DMS79 treated with DMSO at 0.1 percent for 48 hours (cell line): Measurements from ENCODE around the gene CLDN15.
"Not testable (repeated sequence)": the region's sequence is repeated elsewhere in the genome, so short reads cannot be mapped to it uniquely, and the experiment has no call there.

Source experiments
- DNase-seq: peaks from one replicate; lab custom pipeline; 2025; lab: John Stamatoyannopoulos, UW

Gene CLDN15

GRCh38 chr7:101222275-101222830 is 15.2 kb downstream of the CLDN15 start:
- DNase-seq: no peak

- DNase-seq: no peak
Observed at GRCh38 chr7:101220295-101220694, 17.3 kb downstream of the CLDN15 start.

DNA sequence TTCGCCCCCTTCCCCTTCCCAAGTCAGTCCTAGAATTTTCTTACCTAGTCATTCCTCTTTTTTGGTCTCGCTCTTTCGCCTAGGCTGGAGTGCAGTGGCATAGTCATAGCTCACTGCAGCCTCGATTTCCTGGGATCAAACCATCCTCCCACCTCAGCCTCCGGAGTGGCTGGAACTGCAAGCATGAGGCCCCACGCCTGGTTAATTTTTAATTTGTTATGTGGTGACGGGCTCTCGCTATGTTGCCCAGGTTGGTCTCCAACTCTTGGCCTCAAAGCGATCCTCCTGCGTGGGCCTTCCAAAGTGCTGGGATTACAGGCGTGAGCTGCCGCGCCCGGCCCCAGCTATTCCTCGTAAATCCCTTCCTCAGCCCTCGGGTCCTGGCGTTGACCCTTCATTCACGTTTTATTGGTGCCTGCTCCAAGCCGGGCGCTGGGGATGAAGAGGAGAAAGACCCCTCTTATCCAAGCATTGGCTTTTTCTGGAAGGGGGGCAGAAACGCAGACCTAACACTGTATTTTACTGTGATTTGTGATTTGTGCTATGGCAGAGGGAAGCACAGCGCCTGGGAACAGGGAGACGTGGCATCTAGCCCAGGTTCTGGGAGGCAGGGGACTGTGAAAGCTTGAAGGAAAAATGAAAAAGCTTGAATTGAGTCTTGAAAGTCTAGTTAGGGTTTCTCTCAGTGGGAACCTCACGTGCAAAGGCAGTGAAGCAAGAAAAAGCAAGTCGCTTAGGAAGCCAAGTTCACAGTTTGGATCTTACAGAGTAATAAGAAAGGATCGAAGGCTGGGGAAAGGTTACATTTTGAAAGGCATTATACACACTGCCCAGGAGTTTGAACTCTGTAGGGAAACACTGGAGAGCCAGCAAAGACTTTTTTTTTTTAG is 19.1 kb downstream of the CLDN15 start:
- no peak for DNase-seq

- peak; percentile 98 for DNase-seq
Observed at GRCh38 chr7:101217388-101218235, 20.0 kb downstream of the CLDN15 start, which contains the start of the genes PLOD3 and ZNHIT1. TSS of gene PLOD3 (minus strand) at chr7:101217581. CDS start at chr7:101217274, 307 bp downstream. TSS of gene ZNHIT1 (plus strand) at chr7:101218165. CDS start at chr7:101218196, 31 bp downstream.

GRCh38 chr7:101216860-101217387 is 20.7 kb downstream of the CLDN15 start:
- no peak for DNase-seq

DNA sequence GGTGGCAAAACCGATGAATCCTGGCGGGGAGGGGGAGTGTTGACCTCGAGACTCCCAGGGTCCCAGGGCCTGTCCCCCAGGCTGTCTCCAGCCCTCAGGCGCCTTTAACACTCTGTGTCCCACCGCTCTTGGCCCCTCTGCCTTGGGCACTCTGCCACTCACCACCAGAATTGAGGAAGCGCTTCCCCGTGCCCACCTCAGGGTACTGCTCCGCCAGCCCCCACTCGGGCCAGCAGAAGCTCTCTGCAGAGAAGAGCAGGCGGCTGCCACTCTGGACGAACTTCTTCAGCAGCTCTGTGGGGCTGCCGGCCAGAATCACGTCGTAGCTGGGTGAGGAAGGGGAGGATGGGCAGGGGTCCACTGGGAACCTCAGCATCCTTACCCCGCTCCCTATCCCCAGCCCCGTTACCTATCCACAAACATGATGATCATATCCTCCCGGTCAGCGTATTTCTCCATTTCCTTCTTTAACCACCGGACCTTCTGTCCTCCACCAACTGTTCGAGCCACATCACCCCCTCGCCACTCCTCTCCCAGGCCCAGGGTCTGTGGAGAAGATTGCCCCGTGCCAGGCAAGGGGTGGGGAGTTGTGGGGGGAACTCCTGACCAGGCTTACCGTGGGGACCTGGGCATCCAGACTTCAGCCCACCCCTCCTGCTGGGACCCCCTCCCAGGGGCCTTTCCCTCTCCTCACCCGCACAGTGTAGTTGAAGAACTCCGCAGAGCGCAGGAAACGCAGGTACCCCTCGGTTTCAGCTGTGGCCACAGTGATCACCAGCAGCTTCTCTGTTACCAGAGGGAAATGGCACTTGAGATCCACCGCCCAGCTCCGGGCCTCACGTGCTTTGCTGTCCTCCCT is 21.4 kb downstream of the CLDN15 start:
- DNase-seq: peak; percentile 37

DNA sequence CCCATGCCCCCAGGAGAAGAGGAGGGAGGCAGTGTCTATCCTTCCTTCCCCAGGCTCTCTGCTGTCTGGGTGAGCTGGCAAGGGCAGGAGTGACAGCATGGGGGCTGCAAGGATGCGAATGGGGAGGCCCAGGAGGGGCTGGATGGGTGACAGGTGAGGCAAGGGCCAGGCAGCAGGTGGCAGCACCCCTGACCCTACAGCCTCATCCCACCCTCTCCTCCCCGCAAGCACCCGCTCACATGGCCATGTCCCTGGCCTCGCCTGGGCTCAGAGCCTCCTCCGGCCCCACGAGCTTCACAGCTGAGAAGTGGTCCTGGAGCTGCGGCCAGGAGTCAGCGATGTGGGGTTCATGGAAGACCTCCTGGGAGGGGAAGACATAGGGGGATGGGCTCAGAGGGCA is 25.6 kb downstream of the CLDN15 start:
- no peak for DNase-seq

GRCh38 chr7:101211501-101211900 is 26.1 kb downstream of the CLDN15 start:
- no peak for DNase-seq

- no peak for DNase-seq
Observed at GRCh38 chr7:101210143-101210542, 27.5 kb downstream of the CLDN15 start.

GRCh38 chr7:101208794-101209193 is 28.8 kb downstream of the CLDN15 start:
- no peak for DNase-seq

DNA sequence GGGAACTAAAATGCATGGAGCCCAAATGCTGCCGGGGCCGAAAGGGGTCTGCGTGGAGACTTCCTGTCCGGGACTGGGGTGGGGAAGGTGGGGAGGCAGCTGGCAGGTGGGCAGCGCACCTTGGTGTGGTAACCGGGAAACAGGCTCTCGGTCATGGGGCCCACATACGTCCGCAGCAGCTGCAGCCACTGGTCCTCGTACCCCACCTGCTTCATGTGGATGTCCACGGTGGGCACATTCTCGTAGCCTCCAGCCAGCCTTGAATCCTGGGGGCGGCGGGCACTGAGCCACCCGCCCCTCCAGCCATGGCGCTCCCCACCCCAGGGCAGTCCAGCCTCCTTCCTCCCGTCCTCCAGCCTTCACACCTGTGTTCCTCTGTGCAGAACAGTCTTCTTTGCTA is 30.1 kb downstream of the CLDN15 start:
- no peak for DNase-seq

- DNase-seq: no peak
Observed at GRCh38 chr7:101206665-101207042, 30.9 kb downstream of the CLDN15 start.

DNA sequence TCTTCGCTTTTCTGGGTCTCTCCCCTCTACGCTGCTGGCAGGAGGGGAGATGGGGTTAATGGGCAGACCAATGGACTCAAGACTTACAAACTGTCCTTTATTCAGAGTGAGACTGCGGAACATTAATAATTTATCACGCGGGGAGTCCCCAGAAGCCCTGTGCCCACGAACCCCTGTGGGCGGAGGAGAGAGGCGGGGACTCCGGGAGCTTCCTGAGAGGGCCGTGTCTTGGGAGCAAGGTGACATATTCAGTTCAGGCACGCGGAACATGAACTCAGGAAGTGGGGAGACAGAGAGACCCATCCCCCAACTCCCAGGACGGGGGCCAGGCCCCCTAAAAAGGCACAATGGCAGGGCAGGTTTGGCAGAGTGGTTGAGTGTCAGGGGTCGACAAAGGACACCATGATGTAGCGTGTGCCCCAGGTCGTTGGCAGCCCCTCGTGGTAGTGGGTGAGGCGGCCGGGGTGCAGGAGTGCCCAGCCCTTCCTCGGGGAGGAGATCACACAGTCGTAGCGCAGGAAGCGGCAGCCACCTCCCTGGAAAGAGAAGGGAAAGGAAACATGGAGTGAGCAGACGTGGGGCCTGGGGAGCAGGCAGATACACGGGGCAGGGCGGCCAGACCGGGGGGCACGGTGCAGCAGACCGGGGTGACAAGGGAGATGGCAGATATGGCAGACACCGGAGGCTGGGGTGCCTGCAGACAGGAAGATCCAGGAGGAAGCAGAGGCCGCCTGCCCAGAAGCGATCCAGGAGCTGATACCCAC is 31.5 kb downstream of the CLDN15 start:
- DNase-seq: no peak

DNA sequence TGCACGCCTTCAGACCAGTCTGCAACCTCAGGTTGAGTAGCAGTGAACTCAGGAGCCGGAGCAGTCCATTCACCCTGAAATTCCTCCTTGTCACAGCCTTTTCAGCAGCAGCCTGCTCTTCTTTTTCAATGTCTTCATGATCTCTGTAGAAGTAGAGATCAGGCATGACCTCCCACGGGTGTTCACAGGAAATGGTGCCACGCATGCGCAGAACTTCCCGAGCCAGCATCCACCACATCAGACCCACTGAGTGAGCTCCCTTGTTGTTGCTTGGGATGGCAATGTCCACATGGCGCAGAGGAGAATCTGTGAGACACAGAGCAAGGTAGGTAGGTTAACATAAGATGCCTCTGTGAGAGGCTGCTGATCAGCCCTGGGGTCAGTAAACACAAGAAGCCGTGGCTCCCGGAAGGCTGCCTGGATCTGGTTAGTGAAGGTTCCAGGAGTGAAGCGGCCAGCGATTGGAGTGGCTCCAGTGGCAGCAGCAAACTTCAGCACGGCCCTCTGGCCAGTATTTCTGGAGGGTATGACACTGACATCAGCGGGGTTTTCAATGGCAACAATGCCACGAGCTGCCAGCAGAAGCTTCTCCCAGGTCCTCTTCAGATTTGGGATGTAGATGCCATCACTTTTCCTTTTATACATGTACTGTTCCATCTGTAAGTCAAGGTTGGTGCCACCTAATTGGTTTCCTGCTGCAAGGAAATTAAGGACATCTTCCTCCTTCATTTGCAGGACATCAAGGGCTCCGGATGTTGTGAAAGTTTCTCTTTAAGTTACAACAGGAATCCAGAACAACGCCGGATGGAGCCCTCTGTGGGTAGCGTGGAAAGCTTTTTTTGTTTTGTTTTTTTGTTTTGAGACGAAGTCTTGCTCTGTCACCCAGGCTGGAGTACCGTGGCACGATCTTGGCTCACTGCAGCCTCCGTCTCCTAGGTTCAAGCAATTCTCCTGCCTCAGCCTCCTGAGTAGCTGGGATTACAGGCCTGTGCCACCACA is 33.6 kb downstream of the CLDN15 start:
- not testable (repeated sequence) for DNase-seq

- no peak for DNase-seq
Observed at GRCh38 chr7:101202603-101202918, 35.0 kb downstream of the CLDN15 start.

DNA sequence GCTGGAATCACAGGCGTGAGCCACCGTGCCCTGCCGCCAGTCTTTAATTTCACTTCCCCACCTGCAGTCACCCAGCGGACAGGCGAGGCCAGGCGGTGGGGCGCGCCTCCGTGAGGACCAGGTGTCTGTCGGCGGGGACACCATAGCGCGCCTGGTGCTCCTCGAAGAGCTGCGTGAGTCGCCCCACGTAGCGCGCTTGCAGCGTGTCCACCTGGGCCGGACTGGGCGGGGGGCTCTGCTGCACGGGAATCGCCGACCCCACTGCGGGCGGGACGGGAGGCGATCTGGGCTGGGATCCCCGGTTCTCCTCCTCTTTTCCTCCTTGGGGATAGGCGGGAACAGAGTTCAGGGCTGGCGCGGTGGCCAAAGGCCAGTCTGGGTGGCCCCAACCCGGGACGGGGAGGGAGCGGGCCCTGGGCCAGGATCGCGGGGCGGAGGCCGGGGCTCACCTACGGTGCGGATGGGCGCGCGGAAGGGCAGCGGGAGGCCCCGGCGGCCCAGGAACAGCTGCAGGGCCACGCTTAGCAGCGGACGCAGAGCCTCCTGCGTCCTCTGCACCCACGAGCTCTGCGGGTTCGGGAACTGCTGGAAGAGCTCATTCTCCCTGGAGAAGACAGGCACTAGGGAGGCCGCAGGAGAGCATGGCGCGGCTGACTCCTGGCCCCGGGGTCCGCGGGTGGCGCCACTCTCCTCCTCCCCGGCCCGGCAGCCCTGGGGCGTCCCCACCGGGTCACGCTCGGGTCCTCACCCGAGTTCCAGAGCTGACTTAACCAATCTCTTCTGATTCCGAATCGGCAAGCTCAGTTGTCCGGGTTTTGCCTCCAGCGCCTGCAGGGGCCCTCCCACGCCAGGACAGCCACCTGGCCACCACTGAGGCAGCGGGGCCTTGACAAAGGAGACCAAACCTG is 35.7 kb downstream of the CLDN15 start:
- DNase-seq: no peak

- DNase-seq: no peak
Observed at GRCh38 chr7:101200862-101201599, 36.6 kb downstream of the CLDN15 start, which contains the start of gene MOGAT3. TSS of gene MOGAT3 (minus strand) at chr7:101201036. CDS start at chr7:101200854, 182 bp downstream.

DNA sequence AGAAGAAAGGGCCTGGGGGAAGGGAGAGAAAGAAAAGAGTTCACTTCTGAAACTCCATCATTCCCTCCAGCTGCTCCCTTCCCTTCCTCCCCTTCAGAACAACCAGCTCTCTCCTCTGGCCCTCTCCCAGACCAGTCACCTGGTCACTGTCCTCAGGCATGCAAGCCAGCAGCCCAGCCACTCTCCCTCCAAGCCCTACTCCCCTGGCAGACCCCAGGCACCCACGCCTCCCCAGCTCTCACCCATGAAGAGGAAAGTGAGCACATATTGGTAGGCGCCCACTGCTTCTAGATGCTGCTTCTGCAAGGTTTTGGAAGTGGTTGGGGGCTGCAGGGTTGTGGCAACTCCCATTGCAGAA is 37.1 kb downstream of the CLDN15 start:
- DNase-seq: no peak
